Activated CD8-positive, alpha-beta memory T cell treated with anti-CD3 and anti-CD28 coated beads for 1 hour (primary cell): ENCODE data around the gene MRPL11.
A peak's percentile ranks its signal among the peaks of the same experiment; 100 is the strongest.

Experiments
- DNase-seq, 2 donors: peaks; one replicate each; pipeline ENCODE4 v3.0.0-alpha.2; 2020; ENCODE audit warnings: low read depth in 1 of 2; ENCODE audit errors: extremely low read depth in 1 of 2

The MRPL11 gene

DNA sequence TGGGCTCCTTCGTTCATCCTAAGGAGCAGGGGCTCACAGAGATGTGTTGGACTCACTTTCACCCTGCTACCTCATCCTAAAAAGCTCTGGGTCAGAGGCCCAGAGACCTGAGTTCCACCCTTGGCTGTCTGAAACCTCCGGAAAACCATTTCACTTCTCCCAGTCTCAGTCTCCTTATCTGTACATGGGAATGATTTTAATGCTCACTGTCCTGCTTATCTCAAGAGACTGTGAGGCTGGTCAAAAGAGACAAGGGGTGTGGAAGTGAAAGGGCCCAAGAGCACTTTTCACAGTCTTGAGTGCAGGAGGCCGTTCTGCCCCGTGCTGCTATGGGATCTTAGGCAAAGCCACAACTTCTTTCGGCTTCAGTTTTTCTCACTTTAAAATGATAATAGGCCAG lies 31.0 kb downstream of the MRPL11 start:
- DNase-seq: no peak

DNA sequence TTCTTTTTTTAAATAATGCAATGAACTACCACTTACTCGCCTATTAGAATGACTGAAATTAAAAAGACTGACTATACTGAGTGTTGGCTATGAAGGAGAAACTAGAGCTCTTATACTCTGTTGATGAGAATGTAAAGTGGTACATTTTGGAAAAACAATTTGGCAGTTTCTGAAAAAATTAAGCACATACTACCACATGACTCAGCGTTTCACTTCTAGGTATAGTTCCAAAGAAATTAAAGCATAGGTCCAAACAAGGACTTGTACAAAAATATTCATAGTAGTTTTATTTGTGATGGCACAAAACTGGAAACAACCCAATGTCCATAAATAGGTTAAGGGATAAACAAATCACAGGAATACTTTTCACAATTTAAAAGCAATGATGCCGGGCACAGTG lies 44.7 kb downstream of the MRPL11 start:
- no peak for DNase-seq

DNA sequence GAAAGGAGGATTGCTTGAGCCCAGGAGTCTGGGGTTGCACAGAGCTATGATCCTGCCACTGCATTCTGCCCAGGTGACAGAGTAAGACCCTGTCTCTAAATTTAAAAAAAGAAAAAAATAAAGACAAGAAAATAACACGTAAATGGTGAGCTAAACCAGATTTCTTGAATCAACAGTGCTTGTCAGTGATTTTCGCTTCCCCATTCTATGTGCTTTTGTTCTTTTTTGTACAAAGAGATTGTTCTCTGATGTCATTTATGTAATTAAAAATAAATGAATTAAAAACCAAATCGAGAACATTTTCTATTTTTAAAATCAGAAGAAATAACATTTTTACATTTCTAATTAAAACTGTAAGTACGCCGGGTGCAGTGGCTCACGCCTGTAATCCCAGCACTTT lies 47.3 kb downstream of the MRPL11 start:
- no peak for DNase-seq

DNA sequence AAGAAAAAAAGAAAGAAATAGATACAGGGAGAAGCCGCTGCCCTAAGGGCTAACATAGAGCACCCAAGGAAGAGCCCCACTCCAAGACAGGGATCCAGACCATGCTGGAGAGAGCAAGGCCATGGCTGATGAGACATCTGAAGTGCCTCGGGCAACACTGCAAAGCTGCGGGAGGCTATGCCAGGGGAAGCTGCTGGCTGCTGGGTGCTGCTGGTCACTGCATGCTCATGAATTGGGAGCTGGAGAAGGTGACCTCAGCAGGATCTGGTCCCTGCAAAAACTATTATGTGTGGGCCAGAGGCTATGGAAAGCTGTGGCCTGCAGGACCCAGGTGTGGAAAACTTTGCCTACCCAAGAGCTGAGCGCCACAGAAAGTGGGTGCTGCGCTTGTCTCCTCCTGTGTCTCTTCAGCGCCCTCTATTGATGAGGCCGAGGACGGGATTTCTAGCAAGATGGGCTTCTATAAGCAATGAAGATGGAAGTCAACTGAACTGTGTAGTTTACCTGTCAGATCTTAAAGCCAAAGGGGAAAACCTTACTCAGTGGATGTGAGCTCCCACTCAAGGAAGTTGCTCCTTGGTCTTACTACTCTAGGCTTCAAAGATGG lies 49.8 kb downstream of the MRPL11 start:
- peak; percentile 24 to 49 for DNase-seq

DNA sequence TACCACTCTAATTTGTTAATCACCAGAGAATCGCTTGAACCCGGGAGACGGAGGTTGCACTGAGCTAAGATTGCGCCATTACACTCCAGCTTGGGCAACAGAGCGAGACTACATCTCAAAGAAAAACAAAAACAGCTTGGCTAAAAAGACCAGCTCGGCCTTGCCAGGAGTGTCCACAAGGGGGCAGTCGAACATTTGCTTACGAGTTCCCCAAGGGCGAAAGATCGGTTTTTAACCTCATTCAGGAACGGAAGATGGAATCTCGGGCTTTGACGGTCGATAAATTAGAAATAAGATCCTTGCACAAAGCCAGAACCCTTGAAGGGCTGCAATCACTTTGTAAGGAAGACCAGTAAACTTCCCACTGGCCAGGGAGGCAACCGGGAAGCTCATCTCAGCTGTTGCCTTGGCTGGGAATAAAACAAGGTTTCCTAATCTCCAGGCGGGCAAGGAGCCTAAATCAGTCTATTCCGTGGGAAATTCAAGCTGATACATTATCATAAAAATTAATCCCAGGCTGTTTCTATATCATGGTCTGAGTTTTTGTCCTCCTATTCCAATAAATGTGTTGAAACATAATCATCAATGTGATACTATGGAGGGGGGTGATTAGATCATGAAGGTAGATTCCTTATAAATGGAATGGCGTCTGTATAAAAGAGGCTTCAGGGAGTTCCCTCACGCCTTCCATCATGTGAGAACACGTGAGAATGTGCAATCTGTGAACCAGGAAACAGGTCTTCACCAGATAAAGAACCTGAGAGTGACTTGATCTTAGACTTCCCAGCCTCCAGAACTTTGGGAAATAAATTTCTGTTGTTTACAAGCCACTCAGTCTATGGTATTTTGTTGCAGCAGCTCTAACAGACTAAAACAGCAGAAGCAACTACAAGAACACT lies 52.2 kb downstream of the MRPL11 start:
- peak; percentile 50 to 73 for DNase-seq
